Endothelial cell of umbilical vein (primary cell): ENCODE results near the gene SEMA4D. TPM values are rescaled to one million over a fixed set of nuclear protein-coding genes. Genes with fewer than 3 reads are reported as not detected.

Experiments
- BruUV-seq: library from RNA; stranded (reverse); fragments of 400-500 nt; replicated peaks from 2 replicates; lab custom pipeline; 2021; lab: Mats Ljungman, UMichigan
- CTCF ChIA-PET: fragments of 300-600, 350-600 bp; sonication (Branson Sonifier 250); formaldehyde crosslinking; loops from one replicate; lab custom pipeline; 2021; ENCODE audit warnings: antibody characterized with exemption, inconsistent platforms; lab: Charles Lee
- POLR2A ChIA-PET: fragments of 300-600, 350-600 bp; sonication (Branson Sonifier 250); formaldehyde crosslinking; loops from one replicate; lab custom pipeline; 2021; ENCODE audit warnings: antibody characterized with exemption, inconsistent platforms; lab: Charles Lee
- DNase-seq: peaks from one replicate; pipeline ENCODE4 v3.0.0-alpha.2; 2011; ENCODE audit warnings: low read depth, low spot score
- FAIRE-seq: peaks from 2 replicates; lab custom pipeline; 2011; peaks lifted over from hg19 to GRCh38; lab: Jason Lieb, UNC
- H2AFZ ChIP-seq: 2 replicates; pipeline ENCODE4 v1.6.0; 2012; ENCODE audit warnings: low read depth, low read length, control low read depth, inconsistent platforms
- H3K27ac ChIP-seq: 2 replicates; pipeline ENCODE4 v1.5.1; 2011; ENCODE audit warnings: low read depth, mild to moderate bottlenecking, control low read depth, low read length, moderate library complexity; ENCODE audit not compliant: insufficient read depth
- H3K27me3 ChIP-seq, 2 experiments: 2 replicates each; pipeline versions ENCODE4 v1.6.0 to v1.6.1; 2011; ENCODE audit warnings: low read length in 2 of 2, mixed read lengths in 1 of 2; ENCODE audit not compliant: control insufficient read depth in 2 of 2, insufficient read depth in 2 of 2
- H3K36me3 ChIP-seq, 2 experiments: 2 replicates in 1 of 2; 3 replicates in 1 of 2; pipeline ENCODE4 v1.5.1; 2011; ENCODE audit warnings: low read length in 2 of 2, mild to moderate bottlenecking in 1 of 2, moderate library complexity in 1 of 2; ENCODE audit not compliant: control insufficient read depth in 2 of 2, insufficient read depth in 2 of 2; ENCODE audit errors: extremely low read depth in 1 of 2
- H3K4me1 ChIP-seq: 3 replicates; pipeline ENCODE4 v1.5.1; 2011; ENCODE audit warnings: mild to moderate bottlenecking, low read length; ENCODE audit not compliant: control insufficient read depth, insufficient read depth; ENCODE audit errors: extremely low read depth
- H3K4me2 ChIP-seq: 2 replicates; pipeline ENCODE4 v1.6.1; 2011; ENCODE audit warnings: low read length, control low read depth, mixed read lengths; ENCODE audit not compliant: insufficient read depth
- H3K4me3 ChIP-seq, 3 experiments: fragments of 200-600 bp in 1 of 3; sonication (generic), shearing (Covaris generic) in 1 of 3; replicated peaks in 1 of 3; 2 replicates each; pipeline ENCODE4 v1.5.1; 2011 to 2016; ENCODE audit warnings: control low read depth in 3 of 3, low read length in 3 of 3, mild to moderate bottlenecking in 2 of 3, inconsistent platforms in 1 of 3, low read depth in 1 of 3, moderate library complexity in 1 of 3; ENCODE audit not compliant: insufficient read depth in 1 of 3
- H3K79me2 ChIP-seq: 2 replicates; pipeline ENCODE4 v1.6.0; 2012; ENCODE audit warnings: low read length, inconsistent platforms; ENCODE audit not compliant: control insufficient read depth, insufficient read depth
- H3K9ac ChIP-seq: replicated peaks from 2 replicates; pipeline ENCODE3; 2011; ENCODE audit warnings: low read length, control low read depth; ENCODE audit not compliant: insufficient read depth; ENCODE audit errors: extremely low read depth
- H3K9me1 ChIP-seq: replicated peaks from 3 replicates; pipeline ENCODE4 v1.6.0; 2011; ENCODE audit warnings: mild to moderate bottlenecking, low read length; ENCODE audit not compliant: control insufficient read depth, insufficient read depth; ENCODE audit errors: extremely low read depth
- H3K9me3 ChIP-seq: replicated peaks from 2 replicates; pipeline ENCODE4 v1.5.1; 2012; ENCODE audit warnings: low read length, inconsistent platforms; ENCODE audit not compliant: control insufficient read depth, insufficient read depth
- H4K20me1 ChIP-seq: replicated peaks from 2 replicates; pipeline ENCODE3; 2011; ENCODE audit warnings: mild to moderate bottlenecking, low read length; ENCODE audit not compliant: control insufficient read depth, insufficient read depth; ENCODE audit errors: extremely low read depth
- EZH2 ChIP-seq: IDR thresholded peaks from 2 replicates; pipeline ENCODE4 v1.6.1; 2012; ENCODE audit warnings: borderline replicate concordance, low read depth, mild to moderate bottlenecking, moderate library complexity, low read length, inconsistent platforms; ENCODE audit not compliant: severe bottlenecking
- FOS ChIP-seq: IDR thresholded peaks from 2 replicates; pipeline ENCODE4 v1.6.1; 2011; ENCODE audit warnings: mild to moderate bottlenecking, low read length, moderate library complexity, borderline replicate concordance; ENCODE audit not compliant: insufficient read depth
- GATA2 ChIP-seq: IDR thresholded peaks from 2 replicates; pipeline ENCODE4 v1.7.0; 2011; ENCODE audit warnings: low read depth, mild to moderate bottlenecking, moderate library complexity, mixed read lengths, low read length; ENCODE audit not compliant: insufficient read length, insufficient read depth
- JUN ChIP-seq: IDR thresholded peaks from 2 replicates; pipeline ENCODE4 v1.6.1; 2011; ENCODE audit warnings: borderline replicate concordance, low read depth; ENCODE audit not compliant: insufficient read length, insufficient read depth
- MYC ChIP-seq: IDR thresholded peaks from one replicate; pipeline ENCODE4 v1.6.1; 2011; ENCODE audit warnings: mild to moderate bottlenecking, low read depth, low read length
- POLR2A ChIP-seq: IDR thresholded peaks from 2 replicates; pipeline ENCODE4 v1.6.1; 2012; ENCODE audit warnings: low read depth, mild to moderate bottlenecking, control low read depth, low read length
- POLR2AphosphoS5 ChIP-seq: IDR thresholded peaks from 2 replicates; pipeline ENCODE4 v1.6.1; 2012; ENCODE audit warnings: low read depth, mild to moderate bottlenecking, control low read depth, low read length, moderate library complexity; ENCODE audit not compliant: insufficient read depth
- dilution Hi-C: fragments of 300-500 bp; cut with MboI; formaldehyde crosslinking; loops from one replicate; pipeline ENCODE4 v1.15.0; 2019; ENCODE audit warnings: low sequenced_read_pairs; ENCODE audit not compliant: extremely low pct_ligation_motif_present
- intact Hi-C: fragments of 100-400 bp; cut with micrococcal nuclease; formaldehyde crosslinking; loops from one replicate; pipeline ENCODE4 v1.10.0; 2022
- polyA plus RNA-seq, 4 experiments: library from polyadenylated mRNA; depleted of rRNA in 3 of 4; stranded (reverse) in 3 of 4; unstranded in 1 of 4; fragments of >200 nt; gene quantifications; 2 replicates each; pipeline versions ENCODE4 v1.2.1 to v1.2.3, GENCODE V29; 2011 to 2012; ENCODE audit warnings: missing spikeins in 1 of 4
- total RNA-seq: library from RNA; stranded (reverse); gene quantifications from 2 replicates; pipeline ENCODE4 v1.2.3, GENCODE V29; 2021
- TF ChIP-seq, protein P1 (sequence below): IDR thresholded peaks from 2 replicates; pipeline ENCODE4 v1.6.1; 2011; ENCODE audit not compliant: insufficient read depth, insufficient read length
- TF ChIP-seq, protein P2 (sequence below), 2 donors: IDR thresholded peaks; 1 replicate in 1 of 2; 2 replicates in 1 of 2; pipeline ENCODE4 v1.5.1; 2011; ENCODE audit warnings: low read length in 2 of 2, mild to moderate bottlenecking in 2 of 2, moderate library complexity in 2 of 2, control low read depth in 1 of 2, inconsistent platforms in 1 of 2, low read depth in 1 of 2; ENCODE audit not compliant: insufficient read depth in 1 of 2; ENCODE audit errors: extremely low read depth in 1 of 2

The SEMA4D gene
- total and polyA plus RNA-seq, 2 donors (not counting 3 experiments of a cell fraction or from before 2014, with no cell fraction given), result 3.9 to 15.7 TPM

DNA sequence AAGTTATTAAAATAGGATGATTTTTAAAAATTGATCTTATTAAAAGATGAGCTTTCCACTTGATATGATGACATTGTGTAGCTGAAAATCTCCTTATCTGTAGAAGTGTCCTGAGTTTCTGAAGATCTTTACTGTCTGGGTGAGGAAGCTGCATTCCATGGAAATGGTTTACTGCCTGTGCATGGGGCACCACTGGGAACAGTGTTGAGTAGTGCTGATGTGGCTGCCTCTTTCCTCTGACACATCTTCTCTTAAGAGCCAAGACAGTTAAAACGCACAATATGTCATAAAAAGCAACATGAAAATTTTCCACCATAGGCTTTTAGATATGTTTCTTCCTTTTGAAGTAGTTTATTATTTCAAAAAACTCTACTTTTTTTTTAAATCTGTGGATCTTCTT is 155.0 kb downstream of the SEMA4D start:
- dilution Hi-C loops, result no loop called here
- no peaks in the 10 kb centered on the region for H3K4me1 ChIP-seq
- H3K36me3 ChIP-seq, result peaks cover 7 to 15% of the 10 kb centered on the region in 2 experiments
- no peaks in the 10 kb centered on the region for H3K79me2 ChIP-seq
- no peaks in the 10 kb centered on the region for H3K27me3 ChIP-seq
- no peaks in the 10 kb centered on the region for H3K9me1 ChIP-seq
- BruUV-seq, result no TSS peak
- H3K27ac ChIP-seq, result no peak overlapping the region
- no peak overlapping the region for H3K4me3 ChIP-seq
- ChIA-PET CTCF (no interaction called here), POLR2A (no interaction called here)
- no peak overlapping the region for H3K9ac ChIP-seq
- H4K20me1 ChIP-seq, result no peaks in the 10 kb centered on the region
- DNase-seq (no peak), FAIRE-seq (no peak)
- intact Hi-C loops, result no loop called here
- no peak overlapping the region for H3K4me2 ChIP-seq
- no peaks in the 10 kb centered on the region for H3K9me3 ChIP-seq
- TF ChIP-seq EZH2 (no peak), JUN (no peak), GATA2 (no peak), MYC (no peak), POLR2A (no peak), FOS (no peak), POLR2AphosphoS5 (no peak)
- TF ChIP-seq, protein P1, sequence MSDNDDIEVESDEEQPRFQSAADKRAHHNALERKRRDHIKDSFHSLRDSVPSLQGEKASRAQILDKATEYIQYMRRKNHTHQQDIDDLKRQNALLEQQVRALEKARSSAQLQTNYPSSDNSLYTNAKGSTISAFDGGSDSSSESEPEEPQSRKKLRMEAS, result no peak
- TF ChIP-seq, protein P2, sequence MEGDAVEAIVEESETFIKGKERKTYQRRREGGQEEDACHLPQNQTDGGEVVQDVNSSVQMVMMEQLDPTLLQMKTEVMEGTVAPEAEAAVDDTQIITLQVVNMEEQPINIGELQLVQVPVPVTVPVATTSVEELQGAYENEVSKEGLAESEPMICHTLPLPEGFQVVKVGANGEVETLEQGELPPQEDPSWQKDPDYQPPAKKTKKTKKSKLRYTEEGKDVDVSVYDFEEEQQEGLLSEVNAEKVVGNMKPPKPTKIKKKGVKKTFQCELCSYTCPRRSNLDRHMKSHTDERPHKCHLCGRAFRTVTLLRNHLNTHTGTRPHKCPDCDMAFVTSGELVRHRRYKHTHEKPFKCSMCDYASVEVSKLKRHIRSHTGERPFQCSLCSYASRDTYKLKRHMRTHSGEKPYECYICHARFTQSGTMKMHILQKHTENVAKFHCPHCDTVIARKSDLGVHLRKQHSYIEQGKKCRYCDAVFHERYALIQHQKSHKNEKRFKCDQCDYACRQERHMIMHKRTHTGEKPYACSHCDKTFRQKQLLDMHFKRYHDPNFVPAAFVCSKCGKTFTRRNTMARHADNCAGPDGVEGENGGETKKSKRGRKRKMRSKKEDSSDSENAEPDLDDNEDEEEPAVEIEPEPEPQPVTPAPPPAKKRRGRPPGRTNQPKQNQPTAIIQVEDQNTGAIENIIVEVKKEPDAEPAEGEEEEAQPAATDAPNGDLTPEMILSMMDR (IDR thresholded peaks at IDR 0.05; ENCODE audit: extremely low read depth in 1 of 2, insufficient read depth in 1 of 2, low read depth in 1 of 2, low read length in 2 of 2), result no peak
- H2AFZ ChIP-seq, result no peak overlapping the region
